ENCODE measurements around the gene GALNT17. TPM values are rescaled to one million over a fixed set of nuclear protein-coding genes. Genes with fewer than 3 reads are reported as not detected.

GALNT17 gene
- polyA plus RNA-seq, 1 donor (not counting 4 experiments of a cell fraction or from before 2014, with no cell fraction given) = not detected

GRCh38 chr7:71566991-71567390, 435.0 kb downstream of the GALNT17 start:
- Histone ChIP-seq H4K20me1 (ENCODE audit: control insufficient read depth, extremely low read depth, insufficient read depth, low read length) (no peaks in the 10 kb centered on the region), H3K4me2 (ENCODE audit: control insufficient read depth, extremely low read depth, insufficient read depth, low read depth, low read length) (no peak overlapping the region), H3K79me2 (ENCODE audit: control insufficient read depth, insufficient read depth, low read length) (no peaks in the 10 kb centered on the region), H3K36me3 (ENCODE audit: control insufficient read depth in 2 of 2, extremely low read depth in 1 of 2, insufficient read depth in 2 of 2, low read length in 2 of 2) (no peaks in the 10 kb centered on the region), H2AFZ (ENCODE audit: control insufficient read depth, low read length) (no peak overlapping the region), H3K4me3 (ENCODE audit: control insufficient read depth in 2 of 3, extremely low read depth in 1 of 3, insufficient read depth in 2 of 3, low read depth in 1 of 3, low read length in 3 of 3) (no peak overlapping the region), H3K27me3 (ENCODE audit: control insufficient read depth, extremely low read depth, insufficient read depth, low read length) (no peaks in the 10 kb centered on the region), H3K9ac (ENCODE audit: control insufficient read depth, extremely low read depth, insufficient read depth, low read length) (no peak overlapping the region), H3K27ac (ENCODE audit: control insufficient read depth, insufficient read depth, low read length) (no peak overlapping the region), H3K9me1 (ENCODE audit: control insufficient read depth, extremely low read depth, insufficient read depth, low read length) (no peaks in the 10 kb centered on the region), H3K4me1 (ENCODE audit: control insufficient read depth, extremely low read depth, insufficient read depth, low read length) (no peaks in the 10 kb centered on the region), H3K9me3 (ENCODE audit: control insufficient read depth, low read depth, low read length) (peaks cover 9% of the 10 kb centered on the region)
- dilution Hi-C loops (cut with MboI; ENCODE audit: extremely low pct_ligation_motif_present, low sequenced_read_pairs) = no loop called here
- TF ChIP-seq EZH2 (IDR thresholded peaks at IDR 0.05; ENCODE audit: low read length) (no peak), CTCF (optimal IDR thresholded peaks at IDR 0.05 in 1 of 3, IDR thresholded peaks at IDR 0.05 in 1 of 3, conservative IDR thresholded peaks at IDR 0.05 in 1 of 3; ENCODE audit: extremely low read depth in 1 of 3, insufficient read depth in 2 of 3, low read length in 3 of 3) (no peak)
- DNase-seq (ENCODE audit: low read depth, low spot score) (no peak), FAIRE-seq (no peak)

GRCh38 chr7:71574153-71574860, 442.4 kb downstream of the GALNT17 start:
- H3K27me3 ChIP-seq (ENCODE audit: control insufficient read depth, extremely low read depth, insufficient read depth, low read length) = no peaks in the 10 kb centered on the region
- H4K20me1 ChIP-seq (ENCODE audit: control insufficient read depth, extremely low read depth, insufficient read depth, low read length) = no peaks in the 10 kb centered on the region
- H3K27ac ChIP-seq (ENCODE audit: control insufficient read depth, insufficient read depth, low read length) = no peak overlapping the region
- no peak overlapping the region for H3K4me3 ChIP-seq (ENCODE audit: control insufficient read depth in 2 of 3, extremely low read depth in 1 of 3, insufficient read depth in 2 of 3, low read depth in 1 of 3, low read length in 3 of 3)
- H3K9me3 ChIP-seq (ENCODE audit: control insufficient read depth, low read depth, low read length) = peaks cover 2% of the 10 kb centered on the region
- no peak overlapping the region for H3K9ac ChIP-seq (ENCODE audit: control insufficient read depth, extremely low read depth, insufficient read depth, low read length)
- no peaks in the 10 kb centered on the region for H3K9me1 ChIP-seq (ENCODE audit: control insufficient read depth, extremely low read depth, insufficient read depth, low read length)
- TF ChIP-seq CTCF (optimal IDR thresholded peaks at IDR 0.05 in 1 of 3, IDR thresholded peaks at IDR 0.05 in 1 of 3, conservative IDR thresholded peaks at IDR 0.05 in 1 of 3; ENCODE audit: extremely low read depth in 1 of 3, insufficient read depth in 2 of 3, low read length in 3 of 3) = no peak
- no peak for TF ChIP-seq EZH2 (IDR thresholded peaks at IDR 0.05; ENCODE audit: low read length)
- dilution Hi-C loops (cut with MboI; ENCODE audit: extremely low pct_ligation_motif_present, low sequenced_read_pairs) = no loop called here
- H2AFZ ChIP-seq (ENCODE audit: control insufficient read depth, low read length) = no peak overlapping the region
- no peaks in the 10 kb centered on the region for H3K79me2 ChIP-seq (ENCODE audit: control insufficient read depth, insufficient read depth, low read length)
- no peaks in the 10 kb centered on the region for H3K4me1 ChIP-seq (ENCODE audit: control insufficient read depth, extremely low read depth, insufficient read depth, low read length)
- H3K36me3 ChIP-seq (ENCODE audit: control insufficient read depth in 2 of 2, extremely low read depth in 1 of 2, insufficient read depth in 2 of 2, low read length in 2 of 2) = no peaks in the 10 kb centered on the region
- no peak for FAIRE-seq
- DNase-seq (ENCODE audit: low read depth, low spot score) = no peak
- H3K4me2 ChIP-seq (ENCODE audit: control insufficient read depth, extremely low read depth, insufficient read depth, low read depth, low read length) = no peak overlapping the region
